ENCODE measurements around the gene ANKS1A. TPM values are rescaled to one million over a fixed set of nuclear protein-coding genes. Genes with fewer than 3 reads are reported as not detected.

The ANKS1A gene
- total RNA-seq, 1 experiment from 2014 or later, result 26.5 TPM

DNA sequence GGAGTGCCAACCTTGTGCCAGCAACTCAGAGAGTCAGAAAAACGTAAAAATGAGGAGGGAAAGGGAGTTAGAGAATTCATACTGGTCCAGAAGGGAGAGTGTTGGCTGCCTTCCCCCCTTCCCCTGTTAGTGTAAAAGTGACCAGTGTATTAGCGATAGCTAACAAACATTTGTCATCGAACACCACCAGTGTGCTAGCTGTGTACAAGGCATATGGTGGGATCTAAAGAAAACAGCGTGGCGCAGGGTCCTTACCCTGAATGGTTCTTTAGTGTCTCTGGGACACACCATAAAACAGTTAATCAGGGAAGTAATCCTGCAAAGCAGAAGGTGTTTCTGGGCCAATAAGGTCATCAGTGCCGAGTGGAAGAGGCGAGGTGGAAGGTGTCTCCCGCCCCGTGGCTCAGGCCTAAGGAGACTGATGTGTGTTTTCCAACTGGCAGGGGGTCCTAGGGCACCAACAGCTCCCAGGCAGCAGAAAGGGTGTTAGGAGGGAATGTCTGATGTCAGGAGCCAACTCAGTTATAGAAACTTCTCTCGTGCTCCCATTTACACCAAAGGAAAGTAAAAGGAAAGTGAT, 160.2 kb downstream of the ANKS1A start:
- Histone ChIP-seq H3K56ac (ENCODE audit: insufficient read length, low read depth, low read length) (no peak overlapping the region), H2BK20ac (ENCODE audit: low read depth, low read length, poor library complexity, severe bottlenecking) (no peak overlapping the region), H3K9me3 (ENCODE audit: control insufficient read depth, low read depth, low read length) (no peaks in the 10 kb centered on the region), H3K4me1 (ENCODE audit: insufficient read depth, low read length) (peaks cover 14% of the 10 kb centered on the region), H2BK120ac (ENCODE audit: low read depth, low read length, poor library complexity, severe bottlenecking) (no peak overlapping the region), H3K23me2 (ENCODE audit: insufficient read length, low read depth, low read length, poor library complexity, severe bottlenecking) (no peaks in the 10 kb centered on the region), H4K8ac (replicated peaks; ENCODE audit: insufficient read length, low read depth, low read length) (no peak overlapping the region), H3K79me2 (ENCODE audit: insufficient read depth, low read length) (no peaks in the 10 kb centered on the region), H3K4ac (ENCODE audit: low read depth, low read length) (no peak overlapping the region), H3K27me3 (ENCODE audit: insufficient read depth, low read length) (no peaks in the 10 kb centered on the region), H2AFZ (ENCODE audit: low read length) (no peak overlapping the region), H2BK5ac (ENCODE audit: insufficient read length, low read length) (no peak overlapping the region), H3K27ac (ENCODE audit: insufficient read length, low read depth, low read length) (no peak overlapping the region), H3K4me2 (ENCODE audit: insufficient read depth, insufficient read length, low read length) (no peak overlapping the region), H2BK15ac (ENCODE audit: low read depth, low read length) (no peak overlapping the region), H4K20me1 (ENCODE audit: control insufficient read depth, insufficient read depth, insufficient read length) (no peaks in the 10 kb centered on the region), H3K9ac (ENCODE audit: extremely low read depth, insufficient read length, low read length) (no peak overlapping the region), H2AK5ac (ENCODE audit: insufficient read length, low read length) (no peak overlapping the region), H3K18ac (ENCODE audit: insufficient read length, low read depth, low read length) (no peak overlapping the region), H3T11ph (ENCODE audit: low read length) (no peak overlapping the region), H2BK12ac (ENCODE audit: insufficient read length, low read depth, low read length) (no peak overlapping the region), H3K23ac (ENCODE audit: insufficient read length, low read depth, low read length) (no peak overlapping the region), H4K91ac (ENCODE audit: insufficient read length, low read depth, low read length) (no peak overlapping the region), H4K5ac (ENCODE audit: insufficient read length, low read depth, low read length) (no peak overlapping the region), H3K14ac (ENCODE audit: insufficient read depth, low read length) (no peak overlapping the region), H3K79me1 (ENCODE audit: insufficient read depth, low read depth, low read length, poor library complexity, severe bottlenecking) (no peaks in the 10 kb centered on the region)
- no peak overlapping the region for H3K27ac Mint-ChIP-seq
- WGBS (ENCODE audit: extremely low coverage, insufficient read length, low lambda C conversion rate), result no CpG with 5 or more reads among the region's 10 CpGs
- DNase-seq, result no peak
- H3K9me3 Mint-ChIP-seq, result no peaks in the 10 kb centered on the region
- TF ChIP-seq, protein P1, sequence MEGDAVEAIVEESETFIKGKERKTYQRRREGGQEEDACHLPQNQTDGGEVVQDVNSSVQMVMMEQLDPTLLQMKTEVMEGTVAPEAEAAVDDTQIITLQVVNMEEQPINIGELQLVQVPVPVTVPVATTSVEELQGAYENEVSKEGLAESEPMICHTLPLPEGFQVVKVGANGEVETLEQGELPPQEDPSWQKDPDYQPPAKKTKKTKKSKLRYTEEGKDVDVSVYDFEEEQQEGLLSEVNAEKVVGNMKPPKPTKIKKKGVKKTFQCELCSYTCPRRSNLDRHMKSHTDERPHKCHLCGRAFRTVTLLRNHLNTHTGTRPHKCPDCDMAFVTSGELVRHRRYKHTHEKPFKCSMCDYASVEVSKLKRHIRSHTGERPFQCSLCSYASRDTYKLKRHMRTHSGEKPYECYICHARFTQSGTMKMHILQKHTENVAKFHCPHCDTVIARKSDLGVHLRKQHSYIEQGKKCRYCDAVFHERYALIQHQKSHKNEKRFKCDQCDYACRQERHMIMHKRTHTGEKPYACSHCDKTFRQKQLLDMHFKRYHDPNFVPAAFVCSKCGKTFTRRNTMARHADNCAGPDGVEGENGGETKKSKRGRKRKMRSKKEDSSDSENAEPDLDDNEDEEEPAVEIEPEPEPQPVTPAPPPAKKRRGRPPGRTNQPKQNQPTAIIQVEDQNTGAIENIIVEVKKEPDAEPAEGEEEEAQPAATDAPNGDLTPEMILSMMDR (conservative IDR thresholded peaks at IDR 0.05), result no peak
- H3K36me3 Mint-ChIP-seq (ENCODE audit: insufficient read depth in 1 of 3, low read depth in 3 of 3), result peaks cover 3 to 10% (median 9%) of the 10 kb centered on the region in 3 experiments; a peak in 4 of 7 replicates
- H3K4me3 Mint-ChIP-seq, result no peak overlapping the region
- peaks cover 3% of the 10 kb centered on the region in 2 experiments; a peak in 3 of 4 replicates for H3K4me1 Mint-ChIP-seq
- H3K27me3 Mint-ChIP-seq (ENCODE audit: low read depth), result no peaks in the 10 kb centered on the region

All from H9 (cell line).